Vagina (tissue), 2 donors: ENCODE measurements around the gene SIX3.

Experiments
- CTCF ChIP-seq, 3 experiments: fragments of 450-650 bp in 2 of 3; fragments of 200-600 bp in 1 of 3; sonication (generic) in 1 of 3; IDR thresholded peaks; one replicate each; pipeline ENCODE4 v1.5.1; 2017 to 2019; ENCODE audit warnings: antibody characterized with exemption in 3 of 3, mild to moderate bottlenecking in 2 of 3, moderate library complexity in 2 of 3
- POLR2A ChIP-seq, 2 donors: fragments of 450-650 bp; IDR thresholded peaks; one replicate each; pipeline ENCODE4 v1.6.1; 2017; ENCODE audit warnings: antibody characterized with exemption in 2 of 2, mild to moderate bottlenecking in 2 of 2, moderate library complexity in 2 of 2
- POLR2AphosphoS5 ChIP-seq, 2 donors: sonication (generic); formaldehyde crosslinking; IDR thresholded peaks; one replicate each; pipeline ENCODE4 v1.9.0; 2017; ENCODE audit warnings: antibody characterized with exemption in 2 of 2, mild to moderate bottlenecking in 2 of 2, low read depth in 1 of 2; ENCODE audit not compliant: insufficient read depth in 1 of 2

DNA sequence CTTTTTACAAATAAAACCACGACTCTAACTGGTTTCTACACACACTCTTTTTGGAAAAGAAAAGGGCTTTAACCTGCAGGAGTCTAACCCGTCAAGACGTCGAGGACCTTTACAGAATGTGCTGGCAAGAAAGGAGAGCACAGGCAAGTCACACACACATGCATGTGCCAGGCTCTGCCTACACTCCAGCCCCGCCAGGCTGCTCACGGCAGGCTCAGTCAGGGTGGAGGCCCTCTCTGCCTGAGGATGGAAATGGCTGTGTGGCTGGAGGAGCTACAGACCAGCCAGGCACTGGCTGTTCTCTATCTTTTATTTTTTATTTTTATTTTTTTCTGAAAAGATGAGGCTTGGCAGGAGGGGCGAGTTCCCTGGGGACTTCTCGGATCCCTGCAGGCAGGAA lies 10.2 kb downstream of the SIX3 start:
- TF ChIP-seq CTCF (IDR thresholded peaks at IDR 0.05) (no peak), POLR2A (IDR thresholded peaks at IDR 0.05) (no peak), POLR2AphosphoS5 (IDR thresholded peaks at IDR 0.05; ENCODE audit: insufficient read depth in 1 of 2, low read depth in 1 of 2) (no peak)
